ENCODE results near the gene MISP3. TPM values are rescaled to one million over a fixed set of nuclear protein-coding genes. Genes with fewer than 3 reads are reported as not detected.

MISP3 gene
- polyA plus RNA-seq, 1 donor from 2014 or later: 8.2 TPM

GRCh38 chr19:14053500-14053899 is 19.1 kb upstream of the MISP3 start:
- Histone ChIP-seq H3K9ac (ENCODE audit: low read length) (no peak overlapping the region), H3K27ac (ENCODE audit: low read length) (no peak overlapping the region), H3K9me2 (ENCODE audit: insufficient read depth, low read length) (no peaks in the 10 kb centered on the region), H3K4me2 (ENCODE audit: low read length) (no peak overlapping the region), H3K27me3 (ENCODE audit: insufficient read depth, low read depth, low read length) (peaks cover 6% of the 10 kb centered on the region), H3K79me2 (replicated peaks; ENCODE audit: insufficient read depth, low read length) (no peaks in the 10 kb centered on the region), H4K20me1 (ENCODE audit: insufficient read depth) (no peaks in the 10 kb centered on the region), H3K9me3 (ENCODE audit: low read length) (no peaks in the 10 kb centered on the region), H2AFZ (ENCODE audit: low read depth, low read length) (no peak overlapping the region), H3F3A (ENCODE audit: insufficient read depth, low read length, poor library complexity, severe bottlenecking) (no peaks in the 10 kb centered on the region), H3K4me3 (ENCODE audit: low read length) (no peak overlapping the region), H3K36me3 (ENCODE audit: insufficient read depth, low read length) (no peaks in the 10 kb centered on the region)
- TF ChIP-seq EP300 (conservative IDR thresholded peaks at IDR 0.05; ENCODE audit: poor library complexity, severe bottlenecking): no peak
- TF ChIP-seq, protein P1, sequence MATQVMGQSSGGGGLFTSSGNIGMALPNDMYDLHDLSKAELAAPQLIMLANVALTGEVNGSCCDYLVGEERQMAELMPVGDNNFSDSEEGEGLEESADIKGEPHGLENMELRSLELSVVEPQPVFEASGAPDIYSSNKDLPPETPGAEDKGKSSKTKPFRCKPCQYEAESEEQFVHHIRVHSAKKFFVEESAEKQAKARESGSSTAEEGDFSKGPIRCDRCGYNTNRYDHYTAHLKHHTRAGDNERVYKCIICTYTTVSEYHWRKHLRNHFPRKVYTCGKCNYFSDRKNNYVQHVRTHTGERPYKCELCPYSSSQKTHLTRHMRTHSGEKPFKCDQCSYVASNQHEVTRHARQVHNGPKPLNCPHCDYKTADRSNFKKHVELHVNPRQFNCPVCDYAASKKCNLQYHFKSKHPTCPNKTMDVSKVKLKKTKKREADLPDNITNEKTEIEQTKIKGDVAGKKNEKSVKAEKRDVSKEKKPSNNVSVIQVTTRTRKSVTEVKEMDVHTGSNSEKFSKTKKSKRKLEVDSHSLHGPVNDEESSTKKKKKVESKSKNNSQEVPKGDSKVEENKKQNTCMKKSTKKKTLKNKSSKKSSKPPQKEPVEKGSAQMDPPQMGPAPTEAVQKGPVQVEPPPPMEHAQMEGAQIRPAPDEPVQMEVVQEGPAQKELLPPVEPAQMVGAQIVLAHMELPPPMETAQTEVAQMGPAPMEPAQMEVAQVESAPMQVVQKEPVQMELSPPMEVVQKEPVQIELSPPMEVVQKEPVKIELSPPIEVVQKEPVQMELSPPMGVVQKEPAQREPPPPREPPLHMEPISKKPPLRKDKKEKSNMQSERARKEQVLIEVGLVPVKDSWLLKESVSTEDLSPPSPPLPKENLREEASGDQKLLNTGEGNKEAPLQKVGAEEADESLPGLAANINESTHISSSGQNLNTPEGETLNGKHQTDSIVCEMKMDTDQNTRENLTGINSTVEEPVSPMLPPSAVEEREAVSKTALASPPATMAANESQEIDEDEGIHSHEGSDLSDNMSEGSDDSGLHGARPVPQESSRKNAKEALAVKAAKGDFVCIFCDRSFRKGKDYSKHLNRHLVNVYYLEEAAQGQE (IDR thresholded peaks at IDR 0.05; ENCODE audit: borderline replicate concordance): no peak
- TF ChIP-seq CTCF (IDR thresholded peaks at IDR 0.05; ENCODE audit: poor library complexity, severe bottlenecking): no peak
- no peak for TF ChIP-seq RAD21 (conservative IDR thresholded peaks at IDR 0.05)
- TF ChIP-seq POLR2AphosphoS5 (IDR thresholded peaks at IDR 0.05): no peak
- no peak for TF ChIP-seq MXI1 (conservative IDR thresholded peaks at IDR 0.05; ENCODE audit: poor library complexity, severe bottlenecking)
- TF ChIP-seq TAF1 (IDR thresholded peaks at IDR 0.05; ENCODE audit: low read depth): no peak
- TF ChIP-seq EZH2 (IDR thresholded peaks at IDR 0.05; ENCODE audit: borderline replicate concordance, insufficient read depth, low read length, poor library complexity, severe bottlenecking): no peak
- TF ChIP-seq SMC3 (conservative IDR thresholded peaks at IDR 0.05; ENCODE audit: poor library complexity): no peak

DNA sequence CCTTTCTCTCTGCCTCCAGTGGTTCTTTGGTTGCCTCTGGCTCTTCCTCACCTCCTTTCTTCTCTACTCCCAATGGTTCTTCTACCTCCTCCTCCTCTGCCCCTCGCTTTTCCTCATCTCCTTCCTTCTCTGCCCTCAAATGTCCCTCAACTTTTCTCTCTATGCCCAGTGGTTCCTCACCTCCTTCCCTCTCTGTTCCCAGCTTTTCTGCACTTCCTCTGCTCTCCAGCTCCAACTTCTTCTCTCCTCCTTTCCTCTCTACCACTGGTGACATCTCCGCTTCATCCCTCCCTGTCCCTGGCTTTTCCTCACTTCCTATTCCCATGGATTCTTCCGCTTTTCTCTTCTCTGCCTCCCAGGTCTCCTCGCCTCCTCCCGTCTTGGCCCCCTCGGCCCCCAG is 18.5 kb upstream of the MISP3 start:
- Histone ChIP-seq H4K20me1 (ENCODE audit: insufficient read depth) (no peaks in the 10 kb centered on the region), H3K27me3 (ENCODE audit: insufficient read depth, low read depth, low read length) (peaks cover 11% of the 10 kb centered on the region), H3K9me2 (ENCODE audit: insufficient read depth, low read length) (no peaks in the 10 kb centered on the region)

More for the DNA sequence above, 18.5 kb upstream of the MISP3 start:
- H3K9me3 ChIP-seq (ENCODE audit: low read length): no peaks in the 10 kb centered on the region
- H3K9ac ChIP-seq (ENCODE audit: low read length): no peak overlapping the region
- H2AFZ ChIP-seq (ENCODE audit: low read depth, low read length): no peak overlapping the region
- no peaks in the 10 kb centered on the region for H3F3A ChIP-seq (ENCODE audit: insufficient read depth, low read length, poor library complexity, severe bottlenecking)
- no peak overlapping the region for H3K4me3 ChIP-seq (ENCODE audit: low read length)
- H3K4me2 ChIP-seq (ENCODE audit: low read length): no peak overlapping the region
- no peaks in the 10 kb centered on the region for H3K79me2 ChIP-seq (replicated peaks; ENCODE audit: insufficient read depth, low read length)
- no peaks in the 10 kb centered on the region for H3K36me3 ChIP-seq (ENCODE audit: insufficient read depth, low read length)
- no peak for TF ChIP-seq EP300 (conservative IDR thresholded peaks at IDR 0.05; ENCODE audit: poor library complexity, severe bottlenecking)
- no peak for TF ChIP-seq TAF1 (IDR thresholded peaks at IDR 0.05; ENCODE audit: low read depth)
- no peak for TF ChIP-seq MXI1 (conservative IDR thresholded peaks at IDR 0.05; ENCODE audit: poor library complexity, severe bottlenecking)
- no peak for TF ChIP-seq POLR2AphosphoS5 (IDR thresholded peaks at IDR 0.05)
- no peak for TF ChIP-seq CTCF (IDR thresholded peaks at IDR 0.05; ENCODE audit: poor library complexity, severe bottlenecking)
- TF ChIP-seq SMC3 (conservative IDR thresholded peaks at IDR 0.05; ENCODE audit: poor library complexity): no peak
- no peak for TF ChIP-seq RAD21 (conservative IDR thresholded peaks at IDR 0.05)
- no peak for TF ChIP-seq EZH2 (IDR thresholded peaks at IDR 0.05; ENCODE audit: borderline replicate concordance, insufficient read depth, low read length, poor library complexity, severe bottlenecking)
- TF ChIP-seq, protein P1 (IDR thresholded peaks at IDR 0.05; ENCODE audit: borderline replicate concordance): no peak
- H3K27ac ChIP-seq (ENCODE audit: low read length): no peak overlapping the region

All from neural cell (in vitro differentiated cells).